Anterior cingulate cortex (tissue), 58 donors: Measurements from ENCODE around the gene AGAP4.
"Not testable (repeated sequence)": the region's sequence is repeated elsewhere in the genome, so short reads cannot be mapped to it uniquely, and the experiment has no call there.

Experiments used
- DNase-seq, 58 donors: peaks; one replicate each; lab custom pipeline; 2025; lab: John Stamatoyannopoulos, UW

Gene AGAP4

DNA sequence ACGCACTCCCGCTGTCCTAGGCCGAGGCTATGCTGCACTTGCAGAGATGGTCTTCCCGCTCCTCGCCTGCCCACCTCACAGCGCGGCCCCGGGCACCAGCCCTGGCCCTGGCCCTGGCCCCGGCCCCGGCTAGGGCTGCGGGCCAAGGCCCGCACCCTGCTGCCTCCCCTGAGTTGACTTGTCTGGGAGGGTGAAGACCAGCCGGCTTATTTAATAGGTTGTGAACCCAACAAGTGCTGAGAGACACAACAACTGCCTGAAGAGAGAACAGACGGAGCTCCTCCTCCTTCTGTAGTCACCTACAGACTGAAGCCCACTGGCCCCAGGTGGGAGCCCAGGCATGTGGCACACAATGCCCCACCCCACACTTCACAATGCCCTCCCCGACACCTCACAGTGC, at the start of gene AGAP4:
Gene AGAP4 (minus strand): TSS at position 101 of the 400 bp plus-strand sequence. CDS start 153 bp downstream, outside the sequence.
- DNase-seq, result not testable (repeated sequence)

DNA sequence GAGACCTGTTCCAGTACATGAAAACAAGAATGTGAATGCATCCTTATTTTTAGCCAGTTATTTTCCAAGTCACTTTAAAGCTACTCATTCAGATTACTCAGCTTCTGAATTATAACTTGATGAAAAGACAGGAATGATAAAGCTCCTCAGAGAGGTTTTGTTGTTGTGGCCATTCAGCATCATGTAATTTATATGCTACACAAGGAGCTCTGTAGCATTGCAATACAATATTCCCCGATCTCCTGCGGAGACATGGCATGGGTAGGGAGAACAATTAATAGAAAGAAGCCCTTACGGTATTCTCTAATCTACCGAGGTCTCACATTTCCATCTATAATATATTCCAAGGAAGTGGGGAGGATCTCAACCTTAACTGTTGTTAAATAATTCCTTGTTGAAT, 43.4 kb upstream of the AGAP4 start:
- not testable (repeated sequence) for DNase-seq

GRCh38 chr10:45889539-45890230, 42.4 kb upstream of the AGAP4 start:
- DNase-seq, result not testable (repeated sequence)

GRCh38 chr10:45882880-45883279, 35.6 kb upstream of the AGAP4 start:
- DNase-seq, result not testable (repeated sequence)

GRCh38 chr10:45865404-45865803, 18.1 kb upstream of the AGAP4 start:
- DNase-seq, result not testable (repeated sequence)

- DNase-seq, result not testable (repeated sequence)
Observed at GRCh38 chr10:45864264-45864663, 17.0 kb upstream of the AGAP4 start.

GRCh38 chr10:45863632-45864031, 16.3 kb upstream of the AGAP4 start:
- DNase-seq, result not testable (repeated sequence)

DNA sequence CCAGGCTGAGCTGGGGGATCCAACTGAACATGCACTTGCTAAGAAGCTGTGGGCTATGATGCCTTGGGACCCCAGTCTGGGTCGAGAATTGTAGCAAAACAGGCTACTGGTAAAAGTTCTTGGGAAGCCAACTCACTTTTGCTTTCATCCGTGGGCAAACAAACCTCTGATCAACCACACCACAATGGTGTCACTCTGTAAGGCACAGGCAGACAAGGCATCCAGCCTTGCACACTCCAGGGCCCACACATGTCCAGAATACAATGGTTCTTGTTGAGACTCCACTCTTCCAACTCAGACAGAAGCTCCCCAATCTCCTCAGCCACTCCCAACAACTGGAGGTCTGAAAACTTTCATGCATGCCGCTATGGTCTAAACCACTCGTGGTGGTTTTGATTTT, 10.6 kb upstream of the AGAP4 start:
- not testable (repeated sequence) for DNase-seq

- DNase-seq, result not testable (repeated sequence)
Observed at GRCh38 chr10:45848467-45848866, 1.2 kb upstream of the AGAP4 start.

- not testable (repeated sequence) for DNase-seq
Observed at GRCh38 chr10:45822918-45823317, 24.4 kb downstream of the AGAP4 start.

GRCh38 chr10:45820107-45820830, 27.0 kb downstream of the AGAP4 start:
- DNase-seq, result not testable (repeated sequence)

DNA sequence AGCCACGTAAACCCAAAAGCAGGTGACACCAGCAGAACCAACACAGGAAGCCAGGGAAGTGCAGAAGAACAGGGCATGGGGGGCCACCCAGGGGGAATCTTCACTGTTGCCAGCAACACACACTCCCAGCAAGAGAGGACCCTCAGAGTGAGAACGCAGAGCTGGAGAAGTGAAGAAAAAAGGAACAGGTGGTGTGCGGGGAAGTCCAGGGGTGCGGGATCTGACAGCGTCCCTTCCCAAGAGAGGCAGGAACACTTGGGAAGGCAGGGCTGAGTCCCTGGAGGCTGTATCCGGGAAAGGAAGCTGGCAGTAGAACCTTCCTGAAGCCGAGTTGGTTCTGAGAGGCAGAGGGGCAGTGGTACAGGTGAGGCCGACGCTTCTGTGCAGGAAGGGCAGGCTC, 27.7 kb downstream of the AGAP4 start:
- DNase-seq, result no peak

DNA sequence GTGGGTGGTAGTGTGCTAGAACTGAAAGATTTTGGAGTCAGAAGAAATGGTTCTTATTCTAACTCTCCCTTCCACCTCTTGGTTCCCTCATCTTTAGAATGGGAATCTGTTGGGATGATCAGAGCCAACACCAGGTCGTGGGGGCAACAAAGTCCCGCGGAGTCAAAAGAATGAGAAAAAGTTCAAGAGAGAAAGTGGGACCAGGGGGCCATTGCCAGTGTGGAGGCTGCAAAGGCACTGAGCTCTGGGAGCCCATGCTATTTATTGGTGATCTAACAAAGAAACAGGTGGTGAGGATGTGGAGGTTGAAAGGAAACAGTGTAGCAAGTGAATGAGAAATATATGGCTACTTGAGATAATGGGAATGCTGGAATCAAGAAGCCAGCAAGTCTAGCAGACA, 29.4 kb downstream of the AGAP4 start:
- DNase-seq, result no peak

- DNase-seq, result no peak
Observed at GRCh38 chr10:45817130-45817859, 30.0 kb downstream of the AGAP4 start.

DNA sequence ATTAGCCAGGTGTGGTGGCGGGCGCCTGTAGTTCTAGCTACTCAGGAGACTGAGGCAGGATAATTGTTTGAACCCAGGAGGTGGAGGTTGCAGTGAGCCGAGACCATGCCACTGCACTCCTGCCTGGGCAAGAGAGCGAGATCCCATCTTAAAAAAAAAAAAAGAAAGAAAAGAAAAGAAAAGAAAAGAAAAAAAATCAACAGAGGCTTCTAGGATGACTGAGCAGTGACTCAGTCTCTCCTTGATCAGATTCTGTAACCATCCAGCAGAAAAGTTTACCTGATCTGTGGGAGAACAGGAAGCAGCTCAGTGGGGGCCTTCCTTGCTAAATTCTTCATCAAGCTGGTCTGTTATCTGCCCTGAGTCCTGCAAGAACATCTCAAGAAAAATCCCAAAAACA, 33.2 kb downstream of the AGAP4 start:
- DNase-seq, result not testable (repeated sequence)

DNA sequence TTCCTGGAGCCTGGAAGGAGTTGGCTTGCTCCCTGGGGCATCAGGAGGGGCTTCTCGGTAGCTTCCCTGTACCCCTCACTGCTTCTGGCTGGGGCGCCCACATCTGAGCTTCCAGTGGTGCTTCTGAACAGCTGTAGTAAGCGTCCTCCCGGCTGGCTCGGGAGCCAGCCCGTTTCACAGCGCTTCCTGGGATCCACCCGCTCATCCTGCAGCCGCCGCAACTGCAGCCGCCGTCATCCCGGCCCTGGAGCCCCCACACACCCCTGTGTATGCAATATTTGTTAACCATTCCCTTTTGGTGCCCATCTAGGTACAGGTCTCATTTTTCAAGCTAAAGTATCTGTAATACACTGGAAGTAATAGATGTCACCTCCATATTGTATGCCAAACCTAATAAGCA, 34.3 kb downstream of the AGAP4 start:
- not testable (repeated sequence) for DNase-seq

GRCh38 chr10:45811075-45811474, 36.2 kb downstream of the AGAP4 start:
- no peak for DNase-seq

DNA sequence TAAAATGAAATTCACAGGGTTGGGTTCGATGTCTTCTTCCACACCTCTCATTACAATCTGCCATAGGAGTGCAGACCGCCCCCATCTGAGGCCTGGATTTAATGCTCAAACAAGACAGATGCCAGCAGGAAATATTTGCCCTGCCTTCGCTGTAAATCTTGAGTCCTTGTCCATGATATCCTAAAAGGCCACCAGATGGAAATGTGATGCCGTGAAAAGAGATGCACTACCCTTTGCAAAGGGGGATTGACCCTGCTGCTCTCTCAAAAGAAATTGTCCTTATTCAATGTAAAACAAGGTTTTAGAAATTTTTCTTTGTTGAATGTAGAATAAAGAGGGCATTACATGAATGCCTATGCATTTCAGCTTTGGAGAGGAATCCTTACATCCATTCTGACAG, 37.5 kb downstream of the AGAP4 start:
- no peak for DNase-seq

GRCh38 chr10:45804996-45805395, 42.3 kb downstream of the AGAP4 start:
- not testable (repeated sequence) for DNase-seq

- DNase-seq, result not testable (repeated sequence)
Observed at GRCh38 chr10:45803060-45804010, 44.0 kb downstream of the AGAP4 start.
